Measurements from ENCODE around the gene CRYBG1. TPM values are rescaled to one million over a fixed set of nuclear protein-coding genes. Genes with fewer than 3 reads are reported as not detected.
"Not testable (repeated sequence)": the region's sequence is repeated elsewhere in the genome, so short reads cannot be mapped to it uniquely, and the experiment has no call there.

CRYBG1 gene
- total RNA-seq, 1 donor: 15.5 TPM

GRCh38 chr6:106572436-106572835 is 211.9 kb downstream of the CRYBG1 start:
- TF ChIP-seq CTCF (IDR thresholded peaks at IDR 0.05; ENCODE audit: insufficient read depth, low read depth, low read length): no peak
- H3K4me3 ChIP-seq (ENCODE audit: low read depth, low read length): no peak overlapping the region
- DNase-seq (ENCODE audit: low read depth): no peak

GRCh38 chr6:106572875-106573585 is 212.5 kb downstream of the CRYBG1 start:
- no peak for TF ChIP-seq CTCF (IDR thresholded peaks at IDR 0.05; ENCODE audit: insufficient read depth, low read depth, low read length)
- H3K4me3 ChIP-seq (ENCODE audit: low read depth, low read length): no peak overlapping the region
- DNase-seq (ENCODE audit: low read depth): no peak

GRCh38 chr6:106574741-106575458 is 214.4 kb downstream of the CRYBG1 start:
- TF ChIP-seq CTCF (IDR thresholded peaks at IDR 0.05; ENCODE audit: insufficient read depth, low read depth, low read length): no peak
- no peak overlapping the region for H3K4me3 ChIP-seq (ENCODE audit: low read depth, low read length)
- peak; percentile 66 for DNase-seq (ENCODE audit: low read depth)

- no peak for DNase-seq (ENCODE audit: low read depth)
These were observed 218.8 kb downstream of the CRYBG1 start for GRCh38 chr6:106579281-106579680.

GRCh38 chr6:106581468-106581867 is 221.0 kb downstream of the CRYBG1 start:
- H3K4me3 ChIP-seq (ENCODE audit: low read depth, low read length): no peak overlapping the region
- DNase-seq (ENCODE audit: low read depth): no peak
- TF ChIP-seq CTCF (IDR thresholded peaks at IDR 0.05; ENCODE audit: insufficient read depth, low read depth, low read length): no peak

More at GRCh38 chr6:106579281-106579680, 218.8 kb downstream of the CRYBG1 start:
- TF ChIP-seq CTCF (IDR thresholded peaks at IDR 0.05; ENCODE audit: insufficient read depth, low read depth, low read length): no peak
- H3K4me3 ChIP-seq (ENCODE audit: low read depth, low read length): no peak overlapping the region

- no peak for TF ChIP-seq CTCF (IDR thresholded peaks at IDR 0.05; ENCODE audit: insufficient read depth, low read depth, low read length)
- H3K4me3 ChIP-seq (ENCODE audit: low read depth, low read length): no peak overlapping the region
- DNase-seq (ENCODE audit: low read depth): no peak
These were observed 226.4 kb downstream of the CRYBG1 start for GRCh38 chr6:106586815-106587415.

GRCh38 chr6:106588937-106589336 is 228.4 kb downstream of the CRYBG1 start:
- H3K4me3 ChIP-seq (ENCODE audit: low read depth, low read length); DNase-seq (ENCODE audit: low read depth): not testable (repeated sequence)
